Testis (tissue), 3 donors: Measurements from ENCODE around the gene TMEM107. TPM values are rescaled to one million over a fixed set of nuclear protein-coding genes. Genes with fewer than 3 reads are reported as not detected.

Experiments
- DNase-seq: peaks from one replicate; pipeline ENCODE4 v3.0.0-alpha.2; 2019
- H3K27ac ChIP-seq, 2 donors: fragments of 200-600 bp; sonication (generic); one replicate each; pipeline ENCODE4 v1.5.1; 2019
- H3K27me3 ChIP-seq: fragments of 200-600 bp; sonication (generic); one replicate; pipeline ENCODE4 v1.5.1; 2019
- H3K36me3 ChIP-seq: fragments of 200-600 bp; sonication (generic); one replicate; pipeline ENCODE4 v1.5.1; 2017; ENCODE audit warnings: low read depth; ENCODE audit errors: missing control alignments
- H3K4me1 ChIP-seq: fragments of 200-600 bp; sonication (generic); one replicate; pipeline ENCODE4 v1.5.1; 2019
- H3K4me3 ChIP-seq, 2 donors: fragments of 200-600 bp; sonication (generic); one replicate each; pipeline ENCODE4 v1.5.1; 2017 to 2019
- H3K9me3 ChIP-seq: fragments of 200-600 bp; sonication (generic); one replicate; pipeline ENCODE4 v1.5.1; 2017
- CTCF ChIP-seq, 3 experiments: fragments of 450-650 bp in 2 of 3; fragments of 200-600 bp in 1 of 3; sonication (generic) in 1 of 3; IDR thresholded peaks; one replicate each; pipeline ENCODE4 v1.5.1; 2016 to 2019; ENCODE audit warnings: antibody characterized with exemption in 3 of 3, mild to moderate bottlenecking in 2 of 3, moderate library complexity in 1 of 3
- POLR2A ChIP-seq: fragments of 450-650 bp; IDR thresholded peaks from one replicate; pipeline ENCODE4 v1.6.1; 2017; ENCODE audit warnings: antibody characterized with exemption, mild to moderate bottlenecking, moderate library complexity
- WGBS, 2 donors: methylation state at CpG; one replicate each; pipeline ENCODE4 v1.1.5; 2018; 5-methylcytosine and 5-hydroxymethylcytosine counted together
- intact Hi-C: fragments of 100-400 bp; cut with DNase I; formaldehyde crosslinking; loops from one replicate; pipeline ENCODE4 v1.15.1; 2023; ENCODE audit warnings: low total_unique reads
- polyA plus RNA-seq: library from polyadenylated mRNA; stranded (reverse); fragments of 350-450 nt; fragmentation: Illumina TruSeq; extraction: RNeasy Lipid Tissue Mini Kit (QIAGEN cat#74804); gene quantifications from one replicate; pipeline ENCODE4 v1.2.3, GENCODE V29; 2014; ENCODE audit warnings: low read depth, low replicate concordance; ENCODE audit not compliant: insufficient read depth
- total RNA-seq, 2 donors: library from RNA; depleted of rRNA; stranded (reverse); fragments of >200 nt; gene quantifications; one replicate each; pipeline ENCODE4 v1.2.3, GENCODE V29; 2016

TMEM107 gene
- total and polyA plus RNA-seq, 3 donors from 2014 or later = 17.2 to 31.8 (median 23.2) TPM

- no peak for DNase-seq
- Histone ChIP-seq H3K27ac (peak overlapping the region; percentile 96), H3K36me3 (no peaks in the 10 kb centered on the region), H3K27me3 (no peaks in the 10 kb centered on the region), H3K4me3 (peak overlapping the region; percentile 74 to 76), H3K9me3 (no peaks in the 10 kb centered on the region), H3K4me1 (peaks cover 24% of the 10 kb centered on the region)
- TF ChIP-seq POLR2A = no peak
- TF ChIP-seq CTCF (IDR thresholded peaks at IDR 0.05) = peak in 2 of 3 experiments; percentile 24 to 51
- intact Hi-C loops = loop anchor here (5.0 to 10.0 kb wide), 2 partner anchors 36 to 62 kb away; partner anchors contain the start of gene HES7
- 0% methylated on average over 17 to 23 of the region's 23 CpGs for WGBS, 2 donors
These were observed 10.2 kb upstream of the TMEM107 start for GRCh38 chr17:8186446-8186786.

DNA sequence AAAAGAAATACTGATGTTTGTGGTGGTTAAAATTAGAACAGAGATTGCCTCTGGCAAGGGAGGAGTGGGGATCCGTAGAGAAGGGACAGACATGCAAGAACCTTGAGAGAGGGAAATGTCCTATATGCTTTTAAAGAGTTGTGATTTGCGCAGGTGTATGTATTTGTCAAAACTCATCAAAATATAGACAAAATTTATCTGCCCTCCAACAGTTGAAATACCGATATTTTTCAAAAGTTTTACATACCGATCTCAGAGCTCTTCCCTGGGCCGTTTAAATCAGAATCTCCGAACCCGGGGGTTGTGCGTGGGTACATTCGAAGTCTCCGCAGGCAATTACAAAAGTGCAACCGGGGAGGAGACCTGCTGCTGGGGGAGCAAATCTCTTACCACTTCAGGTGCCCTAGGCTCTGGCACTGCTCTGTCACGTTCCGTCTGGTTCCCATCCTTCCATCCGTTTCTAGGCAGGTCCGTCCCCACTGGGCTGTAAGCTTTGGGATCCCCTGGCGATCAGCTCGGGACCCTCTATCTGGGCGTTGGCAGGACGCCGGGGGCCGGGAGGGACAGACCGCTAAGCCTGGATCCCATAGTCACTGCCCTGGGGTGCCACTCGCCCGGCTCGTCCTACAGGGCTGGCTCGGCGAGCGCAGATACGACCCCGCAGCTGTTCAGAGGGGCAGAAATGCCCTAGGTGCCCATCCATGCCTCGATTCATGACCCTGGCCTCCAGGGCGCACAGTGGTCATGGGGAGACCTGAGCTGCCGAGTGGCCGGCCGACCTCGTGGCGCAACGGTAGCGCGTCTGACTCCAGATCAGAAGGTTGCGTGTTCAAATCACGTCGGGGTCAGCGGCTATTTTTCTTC lies 9.6 kb upstream of the TMEM107 start:
- H3K27ac ChIP-seq = peak overlapping the region; percentile 96
- peaks cover 24% of the 10 kb centered on the region for H3K4me1 ChIP-seq
- H3K36me3 ChIP-seq = no peaks in the 10 kb centered on the region
- DNase-seq = peak; percentile 93
- H3K27me3 ChIP-seq = no peaks in the 10 kb centered on the region
- peak overlapping the region; percentile 74 to 76 for H3K4me3 ChIP-seq
- no peaks in the 10 kb centered on the region for H3K9me3 ChIP-seq
- intact Hi-C loops = loop anchor here (5.0 to 10.0 kb wide), 2 partner anchors 36 to 61 kb away; partner anchors contain the start of gene HES7
- WGBS, 2 donors = 0% methylated on average over 20 to 44 of the region's 44 CpGs
- TF ChIP-seq POLR2A (no peak), CTCF (IDR thresholded peaks at IDR 0.05) (no peak)

DNA sequence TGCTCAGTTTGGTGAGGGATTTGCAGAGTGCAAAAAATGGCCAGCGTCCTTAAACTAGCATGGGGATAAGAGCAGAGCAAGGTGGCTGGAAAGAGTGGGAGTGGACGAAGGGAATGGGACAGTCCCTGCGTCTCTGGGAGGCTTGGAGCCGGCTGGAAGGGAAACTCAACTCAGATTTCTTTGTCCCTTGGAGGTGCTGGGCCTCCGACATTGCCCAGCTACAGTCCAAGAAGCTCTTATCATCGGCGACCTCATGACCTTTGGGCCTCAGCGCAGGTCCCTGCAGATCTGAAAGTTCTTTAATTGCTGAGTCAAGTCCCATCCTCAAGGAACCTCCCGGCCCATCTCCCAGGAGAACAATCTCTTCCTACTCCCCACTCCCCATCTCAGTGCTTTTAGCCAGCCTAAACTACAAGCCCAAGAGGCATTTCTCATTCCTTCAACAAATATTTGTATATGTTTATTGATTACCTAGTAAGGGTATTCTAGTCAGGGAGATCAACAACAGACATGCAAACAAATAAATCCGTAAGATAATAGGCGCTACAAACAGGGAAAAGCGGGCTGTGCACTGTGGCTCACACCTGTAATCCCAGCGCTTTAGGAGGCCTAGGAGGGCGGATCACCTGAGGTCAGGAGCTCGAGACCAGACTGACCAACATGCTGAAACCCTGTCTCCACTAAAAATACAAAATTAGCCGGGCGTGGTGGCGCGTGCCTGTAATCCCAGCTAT lies 985 bp upstream of the TMEM107 start:
- TF ChIP-seq CTCF (IDR thresholded peaks at IDR 0.05) = no peak
- TF ChIP-seq POLR2A = no peak
- peak overlapping the region in 1 of 2 donors; percentile 57 for H3K4me3 ChIP-seq
- WGBS, 2 donors = 39 to 47% methylated on average over 19 of the region's 19 CpGs
- H3K27ac ChIP-seq = peak overlapping the region; percentile 85 to 89
- intact Hi-C loops = no loop called here
- H3K36me3 ChIP-seq = no peaks in the 10 kb centered on the region
- no peaks in the 10 kb centered on the region for H3K27me3 ChIP-seq
- H3K4me1 ChIP-seq = peaks cover 23% of the 10 kb centered on the region
- DNase-seq = no peak
- no peaks in the 10 kb centered on the region for H3K9me3 ChIP-seq

GRCh38 chr17:8175795-8176196 lies 384 bp downstream of the TMEM107 start:
- DNase-seq = peak; percentile 47
- no peaks in the 10 kb centered on the region for H3K27me3 ChIP-seq
- TF ChIP-seq CTCF (IDR thresholded peaks at IDR 0.05) (peak in 1 of 3 experiments; percentile 1), POLR2A (no peak)
- H3K36me3 ChIP-seq = no peaks in the 10 kb centered on the region
- no peaks in the 10 kb centered on the region for H3K9me3 ChIP-seq
- H3K4me1 ChIP-seq = peaks cover 23% of the 10 kb centered on the region
- H3K27ac ChIP-seq = peak overlapping the region; percentile 85 to 89
- 5 to 9% methylated on average over 11 of the region's 11 CpGs for WGBS, 2 donors
- H3K4me3 ChIP-seq = peak overlapping the region; percentile 54 to 57
- intact Hi-C loops = no loop called here
